ENCODE results near the gene NDUFAF3.

DNA sequence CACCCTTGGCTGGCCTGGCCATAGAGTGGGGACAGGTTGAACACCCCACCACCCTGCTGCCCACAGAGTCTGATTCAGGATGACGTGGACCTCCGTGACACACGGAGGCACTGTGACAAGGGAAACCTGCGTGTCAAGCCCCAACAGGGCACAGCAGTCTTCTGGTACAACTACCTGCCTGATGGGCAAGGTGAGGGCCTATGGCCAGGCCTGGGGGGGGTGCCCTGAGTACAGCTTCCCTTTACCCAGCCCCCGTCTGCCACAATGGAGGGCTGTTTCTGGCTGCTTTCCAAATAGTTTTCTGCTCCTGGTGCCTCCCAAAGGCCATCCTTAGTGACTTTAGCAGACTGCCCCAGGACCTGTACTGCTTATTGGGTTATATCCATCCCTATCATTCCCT lies 15.9 kb upstream of the NDUFAF3 start:
- TF ChIP-seq JUN (IDR thresholded peaks at IDR 0.05; ENCODE audit: borderline replicate concordance, insufficient read depth, insufficient read length, low read depth) = no peak
- TF ChIP-seq, protein P1, sequence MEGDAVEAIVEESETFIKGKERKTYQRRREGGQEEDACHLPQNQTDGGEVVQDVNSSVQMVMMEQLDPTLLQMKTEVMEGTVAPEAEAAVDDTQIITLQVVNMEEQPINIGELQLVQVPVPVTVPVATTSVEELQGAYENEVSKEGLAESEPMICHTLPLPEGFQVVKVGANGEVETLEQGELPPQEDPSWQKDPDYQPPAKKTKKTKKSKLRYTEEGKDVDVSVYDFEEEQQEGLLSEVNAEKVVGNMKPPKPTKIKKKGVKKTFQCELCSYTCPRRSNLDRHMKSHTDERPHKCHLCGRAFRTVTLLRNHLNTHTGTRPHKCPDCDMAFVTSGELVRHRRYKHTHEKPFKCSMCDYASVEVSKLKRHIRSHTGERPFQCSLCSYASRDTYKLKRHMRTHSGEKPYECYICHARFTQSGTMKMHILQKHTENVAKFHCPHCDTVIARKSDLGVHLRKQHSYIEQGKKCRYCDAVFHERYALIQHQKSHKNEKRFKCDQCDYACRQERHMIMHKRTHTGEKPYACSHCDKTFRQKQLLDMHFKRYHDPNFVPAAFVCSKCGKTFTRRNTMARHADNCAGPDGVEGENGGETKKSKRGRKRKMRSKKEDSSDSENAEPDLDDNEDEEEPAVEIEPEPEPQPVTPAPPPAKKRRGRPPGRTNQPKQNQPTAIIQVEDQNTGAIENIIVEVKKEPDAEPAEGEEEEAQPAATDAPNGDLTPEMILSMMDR (IDR thresholded peaks at IDR 0.05; ENCODE audit: extremely low read depth in 1 of 2, insufficient read depth in 1 of 2, low read depth in 1 of 2, low read length in 2 of 2) = no peak
- no peak for TF ChIP-seq POLR2A (IDR thresholded peaks at IDR 0.05; ENCODE audit: low read depth, low read length)
- no peak for TF ChIP-seq EZH2 (IDR thresholded peaks at IDR 0.05; ENCODE audit: borderline replicate concordance, low read depth, low read length, severe bottlenecking)
- TF ChIP-seq, protein P2, sequence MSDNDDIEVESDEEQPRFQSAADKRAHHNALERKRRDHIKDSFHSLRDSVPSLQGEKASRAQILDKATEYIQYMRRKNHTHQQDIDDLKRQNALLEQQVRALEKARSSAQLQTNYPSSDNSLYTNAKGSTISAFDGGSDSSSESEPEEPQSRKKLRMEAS (IDR thresholded peaks at IDR 0.05; ENCODE audit: insufficient read depth, insufficient read length) = no peak
- no peak for TF ChIP-seq FOS (IDR thresholded peaks at IDR 0.05; ENCODE audit: borderline replicate concordance, insufficient read depth, low read length)
- no peak for TF ChIP-seq MYC (IDR thresholded peaks at IDR 0.05; ENCODE audit: low read depth, low read length)
